HFFc6 (cell line): ENCODE data around the gene CLEC4C. TPM values are rescaled to one million over a fixed set of nuclear protein-coding genes. Genes with fewer than 3 reads are reported as not detected.

Experiments used
- DNase-seq: peaks from one replicate; pipeline ENCODE4 v3.0.0-alpha.2; 2018
- H3K27ac Mint-ChIP-seq: 2 replicates; pipeline ENCODE4 v1.8.0; 2020; ENCODE audit warnings: mild to moderate bottlenecking, mixed read lengths
- H3K27me3 Mint-ChIP-seq: 2 replicates; pipeline ENCODE4 v1.8.0; 2021; ENCODE audit warnings: mild to moderate bottlenecking, moderate library complexity, mixed read lengths; ENCODE audit not compliant: insufficient read depth
- H3K36me3 Mint-ChIP-seq: 2 replicates; pipeline ENCODE4 v1.8.0; 2021; ENCODE audit warnings: low read depth, mixed read lengths
- H3K4me1 Mint-ChIP-seq: 2 replicates; pipeline ENCODE4 v1.8.0; 2020; ENCODE audit warnings: low read depth, mixed read lengths
- H3K4me3 Mint-ChIP-seq: 2 replicates; pipeline ENCODE4 v1.8.0; 2020; ENCODE audit warnings: mild to moderate bottlenecking, moderate library complexity, mixed read lengths
- H3K9me3 Mint-ChIP-seq: 2 replicates; pipeline ENCODE4 v1.8.0; 2020; ENCODE audit warnings: mild to moderate bottlenecking, mixed read lengths
- total RNA-seq, 6 experiments: library from RNA; stranded (reverse); fragmentation: NEBNext Ultra II Directional; extraction: Animal tissue kit (Norgen Biotek cat#: 25700); gene quantifications; 2 replicates in 1 of 6; 3 replicates in 5 of 6; pipeline ENCODE4 v1.2.3, GENCODE V29; 2021
- TF ChIP-seq, protein P1 (sequence below): fragments of 200-600 bp; sonication (generic); IDR thresholded peaks from 2 replicates; pipeline ENCODE4 v1.5.0; 2021; ENCODE audit warnings: antibody characterized with exemption, mild to moderate bottlenecking

The CLEC4C gene
- total RNA-seq, 6 experiments from 2014 or later = not detected

DNA sequence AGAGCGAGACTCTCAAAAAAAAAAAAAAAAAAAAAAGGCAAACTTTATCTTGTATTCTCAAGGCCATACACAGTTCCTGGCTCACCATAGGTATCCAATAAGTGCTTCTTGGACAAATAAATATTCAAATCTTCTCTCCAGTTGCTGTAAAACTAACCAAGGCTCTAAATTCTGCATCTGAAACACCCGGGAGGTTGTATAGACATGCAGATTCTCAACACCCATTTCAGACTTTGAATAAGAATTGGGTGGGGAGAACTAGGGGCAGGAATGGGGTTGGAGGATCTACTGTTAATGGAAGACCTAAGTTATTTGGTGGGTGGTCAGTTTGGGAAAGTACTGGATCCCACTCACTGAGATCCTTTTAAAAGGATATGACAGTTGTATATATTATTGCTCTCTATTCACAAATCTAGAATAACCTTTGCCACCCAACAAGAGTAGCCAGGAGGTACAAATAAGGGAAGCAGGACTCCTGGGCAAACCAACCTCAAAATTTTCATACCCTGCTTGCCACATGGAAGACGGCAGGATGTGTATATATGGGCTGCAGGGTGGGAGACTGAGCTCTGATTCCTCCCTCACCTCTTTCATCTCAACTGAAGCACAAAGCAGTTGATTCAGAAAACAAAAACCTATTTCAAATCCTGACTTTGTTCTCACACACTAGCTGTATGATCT lies 52.5 kb downstream of the CLEC4C start:
- Mint-ChIP-seq H3K36me3 (no peaks in the 10 kb centered on the region), H3K27ac (no peak overlapping the region), H3K4me3 (no peak overlapping the region), H3K27me3 (peaks cover 16% of the 10 kb centered on the region), H3K4me1 (no peaks in the 10 kb centered on the region), H3K9me3 (no peaks in the 10 kb centered on the region)
- TF ChIP-seq, protein P1, sequence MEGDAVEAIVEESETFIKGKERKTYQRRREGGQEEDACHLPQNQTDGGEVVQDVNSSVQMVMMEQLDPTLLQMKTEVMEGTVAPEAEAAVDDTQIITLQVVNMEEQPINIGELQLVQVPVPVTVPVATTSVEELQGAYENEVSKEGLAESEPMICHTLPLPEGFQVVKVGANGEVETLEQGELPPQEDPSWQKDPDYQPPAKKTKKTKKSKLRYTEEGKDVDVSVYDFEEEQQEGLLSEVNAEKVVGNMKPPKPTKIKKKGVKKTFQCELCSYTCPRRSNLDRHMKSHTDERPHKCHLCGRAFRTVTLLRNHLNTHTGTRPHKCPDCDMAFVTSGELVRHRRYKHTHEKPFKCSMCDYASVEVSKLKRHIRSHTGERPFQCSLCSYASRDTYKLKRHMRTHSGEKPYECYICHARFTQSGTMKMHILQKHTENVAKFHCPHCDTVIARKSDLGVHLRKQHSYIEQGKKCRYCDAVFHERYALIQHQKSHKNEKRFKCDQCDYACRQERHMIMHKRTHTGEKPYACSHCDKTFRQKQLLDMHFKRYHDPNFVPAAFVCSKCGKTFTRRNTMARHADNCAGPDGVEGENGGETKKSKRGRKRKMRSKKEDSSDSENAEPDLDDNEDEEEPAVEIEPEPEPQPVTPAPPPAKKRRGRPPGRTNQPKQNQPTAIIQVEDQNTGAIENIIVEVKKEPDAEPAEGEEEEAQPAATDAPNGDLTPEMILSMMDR = no peak
- DNase-seq = no peak

DNA sequence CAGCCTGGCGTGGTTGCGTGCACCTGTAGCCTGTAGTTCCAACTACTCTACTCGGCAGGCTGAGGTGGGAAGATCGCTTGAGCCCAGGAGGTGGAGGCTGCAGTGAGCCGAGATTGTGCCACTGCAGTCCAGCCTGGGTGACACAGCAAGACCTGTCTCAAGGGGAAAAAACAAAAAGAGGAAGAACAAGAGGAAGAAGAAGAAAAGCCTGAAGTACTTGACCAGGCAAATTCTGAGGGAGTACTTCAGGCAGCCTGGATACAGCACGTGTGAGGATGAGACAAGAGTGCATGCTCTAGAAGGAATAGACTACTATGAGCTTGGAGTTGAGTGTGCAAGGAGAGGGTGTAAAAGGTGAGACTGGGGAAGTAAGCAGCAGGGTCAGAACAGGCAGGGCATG lies 53.4 kb downstream of the CLEC4C start:
- H3K36me3 Mint-ChIP-seq = no peaks in the 10 kb centered on the region
- no peaks in the 10 kb centered on the region for H3K9me3 Mint-ChIP-seq
- no peaks in the 10 kb centered on the region for H3K4me1 Mint-ChIP-seq
- H3K4me3 Mint-ChIP-seq = no peak overlapping the region
- DNase-seq = no peak
- peaks cover 16% of the 10 kb centered on the region for H3K27me3 Mint-ChIP-seq
- H3K27ac Mint-ChIP-seq = no peak overlapping the region
- TF ChIP-seq, protein P1 = no peak

- H3K4me3 Mint-ChIP-seq = no peak overlapping the region
- DNase-seq = no peak
- H3K9me3 Mint-ChIP-seq = no peaks in the 10 kb centered on the region
- peaks cover 6% of the 10 kb centered on the region for H3K27me3 Mint-ChIP-seq
- no peaks in the 10 kb centered on the region for H3K36me3 Mint-ChIP-seq
- H3K4me1 Mint-ChIP-seq = no peaks in the 10 kb centered on the region
- no peak overlapping the region for H3K27ac Mint-ChIP-seq
- TF ChIP-seq, protein P1 = no peak
These were observed 65.6 kb downstream of the CLEC4C start for GRCh38 chr12:7681535-7681934.

Other genes with a start within 250 kb of the CLEC4C start
- gene CD163, start 243.6 kb downstream of the CLEC4C start, total RNA-seq = under 1 TPM in 1 of 6 experiments, not detected in 5; 0.07 TPM
- not detected for gene APOBEC1, start 81.5 kb downstream of the CLEC4C start, total RNA-seq
- gene GDF3, start 51.6 kb downstream of the CLEC4C start, total RNA-seq = not detected
- not detected for gene DPPA3, start 35.9 kb downstream of the CLEC4C start, total RNA-seq
- not detected for gene NANOGNB, start 17.8 kb upstream of the CLEC4C start, total RNA-seq
- gene NANOG, start 42.0 kb upstream of the CLEC4C start, total RNA-seq = not detected
- under 1 TPM in 1 of 6 experiments, not detected in 5; 0.07 TPM for gene SLC2A14, start 125.5 kb upstream of the CLEC4C start, total RNA-seq
- gene SLC2A3, start 188.8 kb upstream of the CLEC4C start, total RNA-seq = 10 to 100 TPM; 37.0 to 50.5 (median 38.5) TPM